Keratinocyte (primary cell): ENCODE results near the gene TFIP11. TPM values are rescaled to one million over a fixed set of nuclear protein-coding genes. Genes with fewer than 3 reads are reported as not detected.
A peak's percentile ranks its signal among the peaks of the same experiment; 100 is the strongest.

ENCODE experiments used
- DNase-seq: peaks from one replicate; pipeline ENCODE4 v3.0.0-alpha.2; 2011; ENCODE audit warnings: low read depth, missing footprints, low spot score
- FAIRE-seq: peaks from 2 replicates; lab custom pipeline; 2011; peaks lifted over from hg19 to GRCh38; lab: Jason Lieb, UNC
- H2AFZ ChIP-seq: 2 replicates; pipeline ENCODE4 v1.6.0; 2012; ENCODE audit warnings: low read length, control low read depth, inconsistent platforms; ENCODE audit not compliant: control insufficient read depth
- H3K27ac ChIP-seq: 2 replicates; pipeline ENCODE4 v1.5.1; 2011; ENCODE audit warnings: low read length; ENCODE audit not compliant: control insufficient read depth, insufficient read depth
- H3K27me3 ChIP-seq: 3 replicates; pipeline ENCODE4 v1.6.0; 2011; ENCODE audit warnings: low read length; ENCODE audit not compliant: control insufficient read depth, insufficient read depth; ENCODE audit errors: extremely low read depth
- H3K36me3 ChIP-seq, 2 experiments: 2 replicates in 1 of 2; 3 replicates in 1 of 2; pipeline ENCODE4 v1.5.1; 2011; ENCODE audit warnings: low read length in 2 of 2, mild to moderate bottlenecking in 1 of 2; ENCODE audit not compliant: control insufficient read depth in 2 of 2, insufficient read depth in 2 of 2; ENCODE audit errors: extremely low read depth in 1 of 2
- H3K4me1 ChIP-seq: 3 replicates; pipeline ENCODE4 v1.5.1; 2011; ENCODE audit warnings: low read length; ENCODE audit not compliant: control insufficient read depth, insufficient read depth; ENCODE audit errors: extremely low read depth
- H3K4me2 ChIP-seq: 3 replicates; pipeline ENCODE4 v1.6.0; 2011; ENCODE audit warnings: low read depth, low read length; ENCODE audit not compliant: control insufficient read depth, insufficient read depth; ENCODE audit errors: extremely low read depth
- H3K4me3 ChIP-seq, 3 experiments: fragments of 200-600 bp in 1 of 3; sonication (generic) in 1 of 3; 2 replicates in 2 of 3; 3 replicates in 1 of 3; pipeline ENCODE4 v1.5.1; 2011 to 2016; ENCODE audit warnings: low read length in 3 of 3, mild to moderate bottlenecking in 3 of 3, control low read depth in 2 of 3, inconsistent platforms in 1 of 3, low read depth in 1 of 3, mixed read lengths in 1 of 3, mixed run types in 1 of 3, moderate library complexity in 1 of 3; ENCODE audit not compliant: control insufficient read depth in 2 of 3, insufficient read depth in 2 of 3; ENCODE audit errors: extremely low read depth in 1 of 3
- H3K79me2 ChIP-seq: 2 replicates; pipeline ENCODE4 v1.6.0; 2012; ENCODE audit warnings: low read length; ENCODE audit not compliant: control insufficient read depth, insufficient read depth
- H3K9ac ChIP-seq: 3 replicates; pipeline ENCODE4 v1.6.0; 2011; ENCODE audit warnings: low read length; ENCODE audit not compliant: control insufficient read depth, insufficient read depth; ENCODE audit errors: extremely low read depth
- H3K9me1 ChIP-seq: 3 replicates; pipeline ENCODE4 v1.6.0; 2011; ENCODE audit warnings: low read length; ENCODE audit not compliant: control insufficient read depth, insufficient read depth; ENCODE audit errors: extremely low read depth
- H3K9me3 ChIP-seq: 2 replicates; pipeline ENCODE4 v1.5.1; 2012; ENCODE audit warnings: low read depth, low read length; ENCODE audit not compliant: control insufficient read depth
- H4K20me1 ChIP-seq: 3 replicates; pipeline ENCODE4 v1.6.0; 2011; ENCODE audit warnings: low read length; ENCODE audit not compliant: control insufficient read depth, insufficient read depth; ENCODE audit errors: extremely low read depth
- EZH2 ChIP-seq: IDR thresholded peaks from one replicate; pipeline ENCODE4 v1.6.1; 2012; ENCODE audit warnings: inconsistent platforms, mild to moderate bottlenecking, low read length, moderate library complexity
- dilution Hi-C: fragments of 300-500 bp; cut with MboI; formaldehyde crosslinking; loops from one replicate; pipeline ENCODE4 v1.7.0; 2020; ENCODE audit warnings: low sequenced_read_pairs; ENCODE audit not compliant: extremely low pct_ligation_motif_present
- polyA plus RNA-seq, 5 experiments: library from polyadenylated mRNA; depleted of rRNA in 3 of 5; stranded (reverse) in 3 of 5; stranded (forward) in 1 of 5; unstranded in 1 of 5; fragments of >200 nt; gene quantifications; 1 replicate in 1 of 5; 2 replicates in 3 of 5; 3 replicates in 1 of 5; pipeline versions ENCODE4 v1.2.1 to v1.2.3, GENCODE V29; 2011 to 2012; ENCODE audit warnings: missing spikeins in 2 of 5, low read depth in 1 of 5, low replicate concordance in 1 of 5
- TF ChIP-seq, protein P1 (sequence below), 3 experiments: IDR thresholded peaks in 1 of 3; conservative IDR thresholded peaks in 1 of 3; optimal IDR thresholded peaks in 1 of 3; 2 replicates in 2 of 3; 3 replicates in 1 of 3; pipeline versions ENCODE3 to v1.5.1; 2011; ENCODE audit warnings: low read length in 3 of 3, mild to moderate bottlenecking in 3 of 3, moderate library complexity in 2 of 3, control low read depth in 1 of 3, inconsistent platforms in 1 of 3; ENCODE audit not compliant: insufficient read depth in 2 of 3; ENCODE audit errors: extremely low read depth in 1 of 3

The TFIP11 gene
- polyA plus RNA-seq, 1 donor (not counting 4 experiments of a cell fraction or from before 2014, with no cell fraction given) = 30.3 TPM

DNA sequence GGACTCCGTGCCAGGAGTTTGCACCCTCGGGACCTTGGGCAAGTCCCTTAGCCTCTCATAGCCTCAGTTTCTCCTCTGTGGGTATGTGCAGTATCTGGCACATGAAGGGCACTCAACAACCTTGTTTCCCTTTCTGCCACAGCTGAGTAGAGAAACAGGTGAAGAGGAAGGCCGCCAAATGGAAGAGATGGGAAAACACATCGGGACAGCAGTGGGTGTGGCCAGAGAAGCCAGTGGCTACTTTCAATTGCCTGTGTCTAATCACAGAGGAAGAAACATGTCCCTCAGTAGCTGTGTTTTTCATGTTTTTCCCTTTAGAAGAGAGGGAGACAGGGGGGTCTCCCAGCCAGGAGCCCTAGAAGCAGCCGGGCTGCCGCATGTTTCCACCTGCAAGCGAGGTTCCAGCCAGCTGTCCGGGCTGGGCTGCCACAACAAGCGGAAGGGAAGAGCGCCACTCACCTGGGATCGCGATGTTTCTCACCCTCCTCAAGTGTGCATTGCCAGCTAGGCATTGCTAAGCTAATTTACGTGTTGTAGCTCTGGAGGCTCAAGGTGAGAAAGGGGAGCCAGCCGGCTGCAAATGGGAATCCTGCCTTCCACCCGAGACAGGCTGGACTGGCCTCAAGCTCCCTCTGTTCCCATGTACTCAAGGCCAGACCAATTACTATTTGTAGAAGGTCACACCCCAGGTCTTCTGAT is 66.5 kb downstream of the TFIP11 start:
- Histone ChIP-seq H4K20me1 (no peaks in the 10 kb centered on the region), H3K79me2 (no peaks in the 10 kb centered on the region), H3K9me3 (no peaks in the 10 kb centered on the region), H3K4me1 (peaks cover 5% of the 10 kb centered on the region), H2AFZ (no peak overlapping the region), H3K4me2 (peak overlapping the region; percentile 29), H3K9ac (no peak overlapping the region), H3K9me1 (no peaks in the 10 kb centered on the region), H3K36me3 (peaks cover 0 to 4% of the 10 kb centered on the region in 2 experiments), H3K4me3 (no peak overlapping the region), H3K27me3 (no peaks in the 10 kb centered on the region), H3K27ac (no peak overlapping the region)
- dilution Hi-C loops = no loop called here
- TF ChIP-seq, protein P1, sequence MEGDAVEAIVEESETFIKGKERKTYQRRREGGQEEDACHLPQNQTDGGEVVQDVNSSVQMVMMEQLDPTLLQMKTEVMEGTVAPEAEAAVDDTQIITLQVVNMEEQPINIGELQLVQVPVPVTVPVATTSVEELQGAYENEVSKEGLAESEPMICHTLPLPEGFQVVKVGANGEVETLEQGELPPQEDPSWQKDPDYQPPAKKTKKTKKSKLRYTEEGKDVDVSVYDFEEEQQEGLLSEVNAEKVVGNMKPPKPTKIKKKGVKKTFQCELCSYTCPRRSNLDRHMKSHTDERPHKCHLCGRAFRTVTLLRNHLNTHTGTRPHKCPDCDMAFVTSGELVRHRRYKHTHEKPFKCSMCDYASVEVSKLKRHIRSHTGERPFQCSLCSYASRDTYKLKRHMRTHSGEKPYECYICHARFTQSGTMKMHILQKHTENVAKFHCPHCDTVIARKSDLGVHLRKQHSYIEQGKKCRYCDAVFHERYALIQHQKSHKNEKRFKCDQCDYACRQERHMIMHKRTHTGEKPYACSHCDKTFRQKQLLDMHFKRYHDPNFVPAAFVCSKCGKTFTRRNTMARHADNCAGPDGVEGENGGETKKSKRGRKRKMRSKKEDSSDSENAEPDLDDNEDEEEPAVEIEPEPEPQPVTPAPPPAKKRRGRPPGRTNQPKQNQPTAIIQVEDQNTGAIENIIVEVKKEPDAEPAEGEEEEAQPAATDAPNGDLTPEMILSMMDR (optimal IDR thresholded peaks at IDR 0.05 in 1 of 3, IDR thresholded peaks at IDR 0.05 in 1 of 3, conservative IDR thresholded peaks at IDR 0.05 in 1 of 3; ENCODE audit: extremely low read depth in 1 of 3, insufficient read depth in 2 of 3, low read length in 3 of 3) = peak in 1 of 3 experiments; percentile 28
- TF ChIP-seq EZH2 = no peak
- FAIRE-seq (no peak), DNase-seq (no peak)

DNA sequence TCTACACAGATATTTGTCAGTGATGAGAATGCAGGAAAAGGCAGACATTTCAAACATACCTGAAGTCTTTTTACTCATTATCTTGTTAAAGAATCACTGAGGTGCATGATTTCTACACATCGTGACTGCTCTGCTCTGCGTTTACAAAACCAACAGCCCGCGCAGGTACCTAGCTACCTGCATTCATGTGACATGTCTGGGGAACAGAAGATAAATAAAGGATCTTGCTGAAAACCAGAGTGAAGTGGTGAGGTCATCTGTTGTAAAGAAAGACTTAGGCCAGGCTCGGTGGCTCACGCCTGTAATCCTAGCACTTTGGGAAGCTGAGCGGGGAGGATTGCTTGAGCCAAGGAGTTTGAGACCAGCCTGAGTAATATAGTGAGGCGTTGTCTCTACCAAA is 67.5 kb downstream of the TFIP11 start:
- Histone ChIP-seq H3K27me3 (no peaks in the 10 kb centered on the region), H4K20me1 (no peaks in the 10 kb centered on the region), H3K9ac (no peak overlapping the region), H3K79me2 (peaks cover 2% of the 10 kb centered on the region), H3K4me2 (no peak overlapping the region), H3K36me3 (no peaks in the 10 kb centered on the region), H2AFZ (no peak overlapping the region), H3K4me3 (no peak overlapping the region), H3K27ac (no peak overlapping the region), H3K9me3 (no peaks in the 10 kb centered on the region), H3K4me1 (peaks cover 5% of the 10 kb centered on the region), H3K9me1 (peaks cover 2% of the 10 kb centered on the region)
- dilution Hi-C loops = no loop called here
- TF ChIP-seq EZH2 = no peak
- TF ChIP-seq, protein P1 (optimal IDR thresholded peaks at IDR 0.05 in 1 of 3, IDR thresholded peaks at IDR 0.05 in 1 of 3, conservative IDR thresholded peaks at IDR 0.05 in 1 of 3; ENCODE audit: extremely low read depth in 1 of 3, insufficient read depth in 2 of 3, low read length in 3 of 3) = no peak
- DNase-seq (no peak), FAIRE-seq (no peak)
